Mucosa of rectum (tissue), 2 donors: ENCODE results near the gene FASTK.

Experiments used
- H3K27ac ChIP-seq, 2 donors: one replicate each; pipeline ENCODE4 v1.7.0; 2013; ENCODE audit warnings: inconsistent platforms in 2 of 2, low read depth in 2 of 2, low read length in 2 of 2
- H3K27me3 ChIP-seq, 2 donors: one replicate each; pipeline ENCODE4 v1.7.0; 2013; ENCODE audit warnings: low read length in 2 of 2; ENCODE audit not compliant: control insufficient read depth in 2 of 2, insufficient read depth in 2 of 2
- H3K36me3 ChIP-seq, 2 donors: one replicate each; pipeline ENCODE4 v1.7.0; 2013; ENCODE audit warnings: low read length in 2 of 2; ENCODE audit not compliant: control insufficient read depth in 2 of 2, insufficient read depth in 2 of 2
- H3K4me1 ChIP-seq, 2 donors: one replicate each; pipeline ENCODE4 v1.7.0; 2013; ENCODE audit warnings: low read length in 2 of 2, mild to moderate bottlenecking in 1 of 2; ENCODE audit not compliant: control insufficient read depth in 2 of 2, insufficient read depth in 2 of 2
- H3K4me3 ChIP-seq, 2 donors: one replicate each; pipeline ENCODE4 v1.7.0; 2013; ENCODE audit warnings: low read length in 2 of 2
- H3K9ac ChIP-seq, 2 donors: one replicate each; pipeline ENCODE4 v1.7.0; 2013; ENCODE audit warnings: low read length in 2 of 2, low read depth in 1 of 2, mild to moderate bottlenecking in 1 of 2
- H3K9me3 ChIP-seq, 2 donors: one replicate each; pipeline ENCODE4 v1.7.0; 2013; ENCODE audit warnings: low read length in 2 of 2; ENCODE audit not compliant: control insufficient read depth in 2 of 2
- donor health status: healthy.
- donor health status: Normal muscosa, but diverticular disease.

Gene FASTK

DNA sequence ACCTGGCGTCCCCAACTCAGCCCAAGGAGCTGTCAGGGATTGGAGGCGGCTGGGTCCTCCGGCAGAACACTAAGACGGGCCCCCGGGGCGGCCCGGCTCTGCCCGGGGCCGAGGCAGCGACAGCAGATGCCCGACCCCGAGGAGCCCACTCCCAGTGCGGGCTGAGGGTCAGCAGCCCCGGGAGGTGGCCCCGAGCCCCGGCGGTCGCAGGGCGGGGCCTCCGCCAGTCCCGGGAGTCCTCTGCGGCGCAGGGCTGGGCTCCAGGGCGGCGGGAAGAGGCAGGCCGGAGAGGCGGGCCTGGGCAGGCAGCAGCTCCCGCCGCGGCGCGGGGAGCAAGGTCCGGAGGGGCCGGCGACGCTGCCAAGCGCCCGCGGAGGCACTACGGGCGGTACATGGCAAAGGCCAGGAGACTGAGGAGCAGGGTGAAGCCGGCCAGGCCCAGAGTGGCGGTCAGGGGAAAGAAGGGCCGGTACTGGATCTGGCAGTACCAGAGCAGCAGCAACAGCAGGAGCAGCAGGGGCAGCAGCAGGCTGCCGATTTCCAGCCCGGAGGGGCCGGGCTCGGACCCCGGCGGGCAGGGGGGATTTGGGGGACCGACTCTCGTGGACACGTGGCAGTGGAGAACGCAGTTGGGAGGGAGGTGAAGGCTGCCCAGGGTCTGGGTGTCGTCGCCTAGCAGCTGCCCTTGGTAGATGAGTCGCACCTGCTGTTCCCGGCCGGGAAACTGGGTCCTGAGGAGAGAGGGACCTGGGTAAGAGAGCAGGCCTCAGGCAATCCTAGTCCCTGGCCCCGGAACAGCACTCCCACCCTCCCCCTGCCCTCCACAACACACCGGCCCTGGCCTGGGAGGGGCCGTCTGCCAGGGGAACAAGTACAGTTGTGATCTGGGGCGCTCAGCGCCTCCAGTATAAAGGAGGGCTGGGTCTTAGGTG is 827 bp upstream of the FASTK start:
- no peaks in the 10 kb centered on the region for H3K27me3 ChIP-seq
- no peaks in the 10 kb centered on the region for H3K9me3 ChIP-seq
- peaks cover 48 to 51% of the 10 kb centered on the region in 2 donors for H3K4me1 ChIP-seq
- H3K36me3 ChIP-seq, result peaks cover 0 to 1% of the 10 kb centered on the region in 2 donors
- H3K4me3 ChIP-seq, result peak overlapping the region; percentile 83 to 91
- peak overlapping the region; percentile 61 to 89 for H3K9ac ChIP-seq
- peak overlapping the region; percentile 90 to 94 for H3K27ac ChIP-seq

DNA sequence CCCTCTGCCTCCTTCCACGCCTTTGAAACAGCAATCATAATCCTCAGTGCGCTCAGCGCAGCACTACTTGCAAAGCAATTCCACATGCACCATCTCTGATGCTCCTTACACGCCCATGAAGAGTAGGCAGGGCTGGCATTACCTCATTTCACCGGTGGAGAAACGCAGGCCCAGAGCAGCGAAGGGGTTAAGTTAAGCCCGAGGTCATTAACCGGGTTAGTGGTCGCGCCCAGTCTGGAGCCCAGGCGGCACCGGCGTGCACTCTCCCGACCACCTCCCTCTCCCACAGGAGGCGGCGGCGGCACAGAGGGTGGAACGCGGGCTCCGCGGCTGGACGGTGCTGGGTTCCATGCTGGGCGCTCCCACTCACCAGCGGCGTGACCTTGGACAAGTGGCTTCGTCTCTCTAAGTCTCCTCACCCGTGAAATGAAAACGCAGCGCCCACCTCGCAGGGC is 515 bp downstream of the FASTK start:
- Histone ChIP-seq H3K9me3 (no peaks in the 10 kb centered on the region), H3K27ac (peak overlapping the region; percentile 90 to 94), H3K4me1 (peaks cover 40 to 47% of the 10 kb centered on the region in 2 donors), H3K4me3 (peak overlapping the region; percentile 83 to 91), H3K27me3 (no peaks in the 10 kb centered on the region), H3K9ac (peak overlapping the region; percentile 89 to 91), H3K36me3 (peaks cover 9% of the 10 kb centered on the region in 2 donors)

DNA sequence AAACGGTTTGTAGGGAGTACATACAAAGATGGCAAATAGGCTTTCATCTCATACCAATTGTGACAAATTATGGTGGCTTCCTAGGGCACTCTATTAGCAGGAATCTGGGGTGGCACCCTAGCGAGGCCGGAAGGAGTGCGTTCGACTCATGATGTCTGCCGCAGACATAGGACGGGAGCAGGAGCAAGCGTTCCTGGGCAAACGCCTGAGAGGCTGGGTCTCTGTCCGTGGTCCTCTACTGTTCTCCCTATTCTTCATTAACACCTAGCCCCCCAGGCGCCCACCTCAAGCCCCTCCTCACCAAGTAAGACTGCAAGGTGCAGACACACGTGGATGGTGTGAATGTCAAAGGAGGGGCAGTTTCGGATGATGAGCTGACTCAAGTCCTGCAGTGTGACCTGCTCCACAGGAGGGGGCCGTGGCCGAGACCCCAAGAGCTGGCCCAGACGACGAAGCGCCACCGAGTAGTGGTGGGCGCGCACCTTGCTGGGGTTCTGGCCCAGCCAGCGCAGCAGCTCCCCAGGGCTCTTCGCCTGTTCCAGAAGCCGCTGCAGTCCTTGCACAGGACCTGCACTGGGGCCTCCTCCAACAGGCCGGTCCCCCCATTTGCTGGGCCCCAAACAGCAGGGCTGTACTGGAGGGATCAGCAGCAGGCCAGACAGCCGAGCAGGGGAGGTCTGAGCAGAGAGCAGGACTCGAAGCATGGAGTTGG is 1.3 kb downstream of the FASTK start:
- Histone ChIP-seq H3K9ac (peak overlapping the region; percentile 89 to 91), H3K9me3 (no peaks in the 10 kb centered on the region), H3K27me3 (no peaks in the 10 kb centered on the region), H3K27ac (peak overlapping the region in 1 of 2 donors; percentile 90), H3K36me3 (peaks cover 14 to 17% of the 10 kb centered on the region in 2 donors), H3K4me1 (peaks cover 40 to 47% of the 10 kb centered on the region in 2 donors), H3K4me3 (peak overlapping the region; percentile 83 to 91)

DNA sequence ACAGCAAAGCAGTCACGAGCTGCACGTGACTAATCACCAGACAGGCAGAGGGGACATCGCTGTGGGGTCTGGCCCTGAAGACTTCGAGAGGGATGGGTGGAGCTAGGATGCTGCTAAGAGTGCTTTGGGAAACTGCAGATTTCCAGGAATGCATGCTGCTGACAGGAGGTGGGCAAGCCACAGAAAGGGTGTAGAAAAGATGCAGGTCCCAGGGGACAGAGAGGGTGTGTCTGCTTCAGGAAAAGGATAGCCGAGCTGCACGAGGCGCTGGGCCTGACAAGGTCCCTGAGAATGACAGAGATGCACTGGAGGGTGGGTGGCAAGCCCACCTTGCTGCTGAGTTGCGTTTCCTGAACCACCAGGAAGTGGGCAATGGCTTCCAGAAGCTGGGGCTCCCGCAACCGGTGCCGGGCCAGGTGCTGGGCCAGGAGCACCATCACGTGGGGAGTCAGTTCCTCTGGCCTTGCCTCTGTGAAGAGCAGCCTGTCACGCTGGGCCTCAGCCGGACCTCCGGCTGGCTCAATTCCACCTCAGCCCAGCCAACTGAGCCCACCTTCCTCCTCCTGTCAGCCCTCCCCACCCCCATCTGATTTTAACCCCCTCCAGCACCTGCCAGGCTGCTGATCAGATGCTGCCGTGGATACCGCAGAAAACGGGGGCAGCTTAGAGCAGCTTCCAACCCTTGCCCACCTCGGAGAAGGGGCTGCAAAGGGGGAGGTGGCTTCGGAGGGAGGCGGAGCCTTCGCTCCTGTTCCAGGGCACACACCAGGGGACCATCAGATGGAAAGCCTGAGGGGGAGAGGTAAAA is 2.2 kb downstream of the FASTK start:
- Histone ChIP-seq H3K9me3 (no peaks in the 10 kb centered on the region), H3K27ac (no peak overlapping the region), H3K4me3 (no peak overlapping the region), H3K36me3 (peaks cover 19 to 22% of the 10 kb centered on the region in 2 donors), H3K27me3 (no peaks in the 10 kb centered on the region), H3K9ac (no peak overlapping the region), H3K4me1 (peaks cover 35 to 43% of the 10 kb centered on the region in 2 donors)

DNA sequence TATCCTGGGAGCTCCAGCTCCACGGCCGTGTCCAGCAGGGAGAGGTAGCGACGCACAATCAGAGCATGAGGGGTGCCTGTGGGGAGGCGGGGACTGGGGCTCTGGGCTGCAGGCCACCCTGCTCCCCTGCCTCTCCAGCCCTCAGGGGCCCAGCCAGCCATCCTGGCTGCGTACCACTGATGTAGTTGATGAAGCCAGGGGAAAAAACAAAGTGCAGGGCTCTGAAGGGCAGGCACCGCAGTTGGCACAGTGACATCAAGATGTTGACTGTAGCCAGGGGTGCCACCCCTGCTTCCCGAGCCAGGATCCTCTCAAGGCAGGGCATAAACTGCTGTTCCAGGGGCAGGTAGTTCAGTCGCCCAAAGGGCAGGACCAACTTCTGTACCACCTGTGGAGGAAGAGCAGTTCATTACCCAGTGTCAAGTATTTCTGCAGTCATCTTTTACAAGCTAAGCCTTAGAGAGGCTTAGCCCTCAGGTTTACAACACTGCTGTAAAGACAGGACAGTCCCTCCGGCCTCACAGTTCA is 2.8 kb downstream of the FASTK start:
- H3K36me3 ChIP-seq, result peaks cover 19 to 22% of the 10 kb centered on the region in 2 donors
- H3K4me1 ChIP-seq, result peaks cover 35 to 42% of the 10 kb centered on the region in 2 donors
- no peaks in the 10 kb centered on the region for H3K9me3 ChIP-seq
- no peaks in the 10 kb centered on the region for H3K27me3 ChIP-seq
- H3K4me3 ChIP-seq, result no peak overlapping the region
- H3K27ac ChIP-seq, result no peak overlapping the region
- no peak overlapping the region for H3K9ac ChIP-seq

DNA sequence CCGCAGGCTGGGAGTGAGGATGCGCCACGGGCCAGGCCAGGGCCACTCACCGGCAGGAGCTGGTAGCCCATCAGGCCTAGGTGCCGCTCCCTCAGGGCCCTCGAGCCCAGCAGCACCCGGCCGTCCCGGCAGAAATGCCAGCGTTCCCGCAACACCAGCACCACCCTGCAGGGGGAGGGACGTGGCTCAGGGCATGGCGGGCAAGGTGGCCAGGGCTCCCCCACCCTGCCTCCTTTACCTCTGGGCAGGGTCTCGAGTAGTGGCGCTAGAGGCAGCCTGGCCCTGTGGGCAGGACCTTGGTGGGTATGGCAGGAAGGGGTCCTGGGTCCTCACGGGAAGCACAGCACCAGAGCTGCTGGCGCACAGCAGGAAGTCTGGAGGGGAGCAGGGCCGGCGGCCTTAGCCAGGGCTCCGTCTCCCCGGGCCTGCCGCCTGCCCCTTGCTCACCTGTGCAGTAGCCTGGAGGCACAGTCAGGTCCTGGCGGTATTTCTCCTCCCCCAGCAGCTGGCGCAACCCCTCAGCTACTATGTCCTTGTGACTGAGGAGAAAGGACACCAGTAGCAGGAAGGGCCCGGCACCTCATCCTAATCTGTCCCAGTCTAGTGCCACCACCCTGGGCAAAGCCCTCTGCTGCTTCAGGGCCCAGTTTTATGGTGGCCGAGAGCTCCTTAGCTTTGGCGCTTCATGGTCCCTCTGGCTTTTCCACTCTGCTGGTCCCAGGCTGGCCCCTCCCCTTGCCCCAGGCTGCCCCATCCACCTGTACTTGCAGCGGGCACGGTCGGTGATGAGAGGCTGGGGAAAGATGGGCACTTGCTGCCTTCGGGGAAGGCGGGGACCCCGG is 3.5 kb downstream of the FASTK start:
- Histone ChIP-seq H3K9me3 (no peaks in the 10 kb centered on the region), H3K27ac (no peak overlapping the region), H3K27me3 (no peaks in the 10 kb centered on the region), H3K4me1 (peaks cover 29 to 35% of the 10 kb centered on the region in 2 donors), H3K9ac (no peak overlapping the region), H3K4me3 (no peak overlapping the region), H3K36me3 (peaks cover 19 to 24% of the 10 kb centered on the region in 2 donors)

DNA sequence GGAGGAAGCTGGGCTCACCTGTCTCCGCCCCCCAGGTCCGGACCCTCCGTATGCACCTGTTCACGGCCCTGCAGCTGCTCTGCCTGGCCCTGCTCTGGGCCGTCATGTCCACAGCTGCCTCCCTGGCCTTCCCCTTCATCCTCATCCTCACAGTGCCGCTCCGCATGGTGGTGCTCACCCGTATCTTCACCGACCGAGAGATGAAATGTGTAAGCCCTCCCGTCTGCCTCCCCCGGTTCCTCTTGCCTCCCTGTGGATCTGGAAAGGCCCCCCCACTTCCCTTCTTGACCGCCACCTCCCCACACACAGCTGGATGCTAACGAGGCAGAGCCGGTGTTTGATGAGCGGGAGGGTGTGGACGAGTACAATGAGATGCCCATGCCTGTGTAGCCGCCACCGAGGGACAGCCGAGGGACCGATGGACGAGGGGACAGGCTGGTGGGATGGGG is 4.6 kb downstream of the FASTK start:
- Histone ChIP-seq H3K9ac (no peak overlapping the region), H3K9me3 (no peaks in the 10 kb centered on the region), H3K27me3 (no peaks in the 10 kb centered on the region), H3K4me3 (no peak overlapping the region), H3K36me3 (peaks cover 25 to 31% of the 10 kb centered on the region in 2 donors), H3K4me1 (peaks cover 19 to 25% of the 10 kb centered on the region in 2 donors), H3K27ac (no peak overlapping the region)

DNA sequence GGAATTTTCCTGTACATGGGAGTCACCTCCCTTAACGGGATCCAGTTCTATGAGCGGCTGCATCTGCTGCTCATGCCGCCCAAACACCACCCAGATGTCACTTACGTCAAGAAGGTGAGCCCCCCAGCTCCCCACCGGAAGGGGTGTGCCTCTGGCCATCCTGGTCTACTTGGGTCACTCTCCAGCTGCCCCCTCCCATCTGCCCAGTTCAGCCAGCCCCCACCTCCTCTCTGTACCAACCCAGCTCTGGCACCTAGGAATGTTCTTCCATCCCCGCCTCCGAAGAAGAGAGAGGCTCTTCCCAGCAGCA is 5.0 kb downstream of the FASTK start:
- Histone ChIP-seq H3K9me3 (no peaks in the 10 kb centered on the region), H3K9ac (no peak overlapping the region), H3K4me1 (peaks cover 19 to 23% of the 10 kb centered on the region in 2 donors), H3K27me3 (no peaks in the 10 kb centered on the region), H3K27ac (no peak overlapping the region), H3K4me3 (no peak overlapping the region), H3K36me3 (peaks cover 29 to 35% of the 10 kb centered on the region in 2 donors)
